Measurements from ENCODE around the gene IQSEC2. TPM values are rescaled to one million over a fixed set of nuclear protein-coding genes. Genes with fewer than 3 reads are reported as not detected.

The IQSEC2 gene
- total RNA-seq, result 1 to 10 TPM; 8.3 to 9.4 TPM
- long read RNA-seq, donor 1, partial matches to known transcripts, result 0 of 1 reads
- long read RNA-seq, donor 1, other reads (novel, unspliced or antisense), result 1 of 1 reads
- long read RNA-seq, donor 2, partial matches to known transcripts, result 0 of 3 reads
- long read RNA-seq, donor 2, other reads (novel, unspliced or antisense), result 3 of 3 reads

GRCh38 chrX:53281321-53281822, at the start of gene IQSEC2:
Gene IQSEC2 (minus strand): TSS chrX:53281584.
- peak; percentile 94 for DNase-seq (ENCODE audit: low spot score)
- intact Hi-C loops (cut with DNase I), result no loop called here

GRCh38 chrX:53330331-53330730, 48.9 kb upstream of the IQSEC2 start:
- intact Hi-C loops (cut with DNase I), result no loop called here
- peak; percentile 62 for DNase-seq (ENCODE audit: low spot score)

GRCh38 chrX:53324803-53325202, 43.4 kb upstream of the IQSEC2 start:
- no peak for DNase-seq (ENCODE audit: low spot score)
- intact Hi-C loops (cut with DNase I), result no loop called here

GRCh38 chrX:53324085-53324484, 42.7 kb upstream of the IQSEC2 start:
- intact Hi-C loops (cut with DNase I), result no loop called here
- DNase-seq (ENCODE audit: low spot score), result no peak

GRCh38 chrX:53323196-53323595, 41.8 kb upstream of the IQSEC2 start:
- intact Hi-C loops (cut with DNase I), result no loop called here
- DNase-seq (ENCODE audit: low spot score), result peak; percentile 55

- DNase-seq (ENCODE audit: low spot score), result peak; percentile 34
- intact Hi-C loops (cut with DNase I), result no loop called here
Measured at GRCh38 chrX:53321943-53322497, 40.6 kb upstream of the IQSEC2 start.

- DNase-seq (ENCODE audit: low spot score), result peak; percentile 68
- intact Hi-C loops (cut with DNase I), result no loop called here
Measured at GRCh38 chrX:53321230-53321942, 40.0 kb upstream of the IQSEC2 start.

- DNase-seq (ENCODE audit: low spot score), result peak; percentile 77
- intact Hi-C loops (cut with DNase I), result no loop called here
Measured at GRCh38 chrX:53320543-53321229, 39.3 kb upstream of the IQSEC2 start.

- intact Hi-C loops (cut with DNase I), result loop anchor here (10.0 kb wide), 2 partner anchors 115 to 165 kb away; partner anchors contain the start of gene HSD17B10 (in 1 of the 2)
- DNase-seq (ENCODE audit: low spot score), result peak; percentile 76
Measured at GRCh38 chrX:53319614-53320542, 38.5 kb upstream of the IQSEC2 start.

- peak; percentile 67 for DNase-seq (ENCODE audit: low spot score)
- intact Hi-C loops (cut with DNase I), result loop anchor here (10.0 kb wide), 2 partner anchors 116 to 166 kb away; partner anchors contain the start of gene HSD17B10 (in 1 of the 2)
Measured at GRCh38 chrX:53318766-53319353, 37.5 kb upstream of the IQSEC2 start.

GRCh38 chrX:53317365-53318069, 36.1 kb upstream of the IQSEC2 start:
- intact Hi-C loops (cut with DNase I), result loop anchor here (10.0 kb wide), 2 partner anchors 117 to 167 kb away; partner anchors contain the start of gene HSD17B10 (in 1 of the 2)
- no peak for DNase-seq (ENCODE audit: low spot score)

GRCh38 chrX:53316860-53317237, 35.5 kb upstream of the IQSEC2 start:
- no peak for DNase-seq (ENCODE audit: low spot score)
- intact Hi-C loops (cut with DNase I), result loop anchor here (10.0 kb wide), 2 partner anchors 118 to 168 kb away; partner anchors contain the start of gene HSD17B10 (in 1 of the 2)

- DNase-seq (ENCODE audit: low spot score), result no peak
- intact Hi-C loops (cut with DNase I), result loop anchor here (10.0 kb wide), 2 partner anchors 119 to 169 kb away; partner anchors contain the start of gene HSD17B10 (in 1 of the 2)
Measured at GRCh38 chrX:53316111-53316859, 34.9 kb upstream of the IQSEC2 start.

GRCh38 chrX:53313728-53314105, 32.3 kb upstream of the IQSEC2 start:
- intact Hi-C loops (cut with DNase I), result loop anchor here (10.0 kb wide), 2 partner anchors 121 to 171 kb away; partner anchors contain the start of gene HSD17B10 (in 1 of the 2)
- DNase-seq (ENCODE audit: low spot score), result no peak

- intact Hi-C loops (cut with DNase I), result loop anchor here (10.0 kb wide), 2 partner anchors 122 to 172 kb away; partner anchors contain the start of gene HSD17B10 (in 1 of the 2)
- DNase-seq (ENCODE audit: low spot score), result peak; percentile 83
Measured at GRCh38 chrX:53312946-53313727, 31.8 kb upstream of the IQSEC2 start.

- intact Hi-C loops (cut with DNase I), result loop anchor here (10.0 kb wide), 2 partner anchors 125 to 175 kb away; partner anchors contain the start of gene HSD17B10 (in 1 of the 2)
Measured at GRCh38 chrX:53309837-53310236, 28.5 kb upstream of the IQSEC2 start.

More at GRCh38 chrX:53309837-53310236, 28.5 kb upstream of the IQSEC2 start:
- DNase-seq (ENCODE audit: low spot score), result no peak

All from posterior vena cava (tissue), 2 donors.